Gastrocnemius medialis (tissue), 4 donors: ENCODE results near the gene ARL14EP. TPM values are rescaled to one million over a fixed set of nuclear protein-coding genes. Genes with fewer than 3 reads are reported as not detected.

Experiments
- ATAC-seq, 2 donors: fragments of 150-250 bp; one replicate each; pipeline ENCODE4 v1.9.1; 2016
- DNase-seq, 2 donors: peaks; one replicate each; pipeline ENCODE4 v3.0.0-alpha.2; 2019
- H3K27ac ChIP-seq, 4 donors: fragments of 200-600 bp; sonication (generic); 1 replicate in 1 of 4; 2 replicates in 3 of 4; pipeline ENCODE4 v1.5.1; 2016 to 2018; ENCODE audit warnings: mild to moderate bottlenecking in 2 of 4, moderate library complexity in 1 of 4
- H3K27me3 ChIP-seq, 3 donors: fragments of 200-600 bp; sonication (generic) in 2 of 3; 1 replicate in 1 of 3; 2 replicates in 2 of 3; pipeline versions ENCODE4 v1.5.1 to v1.6.0; 2016 to 2019; ENCODE audit warnings: mild to moderate bottlenecking in 1 of 3, moderate library complexity in 1 of 3
- H3K36me3 ChIP-seq, 2 donors: fragments of 200-600 bp; sonication (generic) in 1 of 2; one replicate each; pipeline ENCODE4 v1.5.1; 2017 to 2018
- H3K4me1 ChIP-seq, 2 donors: fragments of 200-600 bp; sonication (generic) in 1 of 2; one replicate each; pipeline ENCODE4 v1.5.1; 2016 to 2017; ENCODE audit warnings: mild to moderate bottlenecking in 2 of 2
- H3K4me3 ChIP-seq, 4 donors: fragments of 200-600 bp; sonication (generic) in 3 of 4; 1 replicate in 1 of 4; 2 replicates in 3 of 4; pipeline ENCODE4 v1.5.1; 2016 to 2019; ENCODE audit warnings: mild to moderate bottlenecking in 2 of 4
- H3K9me3 ChIP-seq, 3 donors: fragments of 200-600 bp; sonication (generic) in 2 of 3; 1 replicate in 1 of 3; 2 replicates in 2 of 3; pipeline ENCODE4 v1.5.1; 2016 to 2019
- CTCF ChIP-seq, 5 experiments: fragments of 450-650 bp in 3 of 5; fragments of 200-600 bp in 2 of 5; sonication (generic) in 2 of 5; IDR thresholded peaks in 4 of 5; conservative IDR thresholded peaks in 1 of 5; 1 replicate in 4 of 5; 2 replicates in 1 of 5; pipeline ENCODE4 v1.5.1; 2016 to 2019; ENCODE audit warnings: antibody characterized with exemption in 5 of 5, mild to moderate bottlenecking in 3 of 5, moderate library complexity in 3 of 5
- POLR2A ChIP-seq, 2 donors: fragments of 450-650 bp; IDR thresholded peaks; one replicate each; pipeline ENCODE4 v1.6.1; 2017; ENCODE audit warnings: antibody characterized with exemption in 2 of 2, mild to moderate bottlenecking in 2 of 2, moderate library complexity in 2 of 2
- in situ Hi-C, 4 donors: fragments of 200-750 bp; cut with MboI; loops; one replicate each; pipeline versions ENCODE4 v1.15.0 to v1.8.0; 2017; ENCODE audit warnings: low sequenced_read_pairs in 4 of 4
- intact Hi-C: fragments of 100-400 bp; cut with DNase I; formaldehyde crosslinking; loops from one replicate; pipeline ENCODE4 v1.15.1; 2023; ENCODE audit warnings: low total_unique reads
- total RNA-seq, 4 donors: library from RNA; depleted of rRNA; stranded (reverse); fragments of >200 nt; gene quantifications; one replicate each; pipeline versions ENCODE4 v1.1.0 to v1.2.3, GENCODE V29; 2016

The ARL14EP gene
- 10 to 100 TPM; 10.3 to 26.1 (median 14.1) TPM for total RNA-seq

GRCh38 chr11:30322826-30323710, at the start of gene ARL14EP:
TSS of gene ARL14EP (plus strand) at chr11:30323104. CDS start at chr11:30330949, 7,845 bp downstream.
- intact Hi-C loops = loop anchor here (5.0 kb wide), 1 partner anchor 259 kb away; no protein-coding TSS in a partner anchor
- peak; percentile 82 to 90 for DNase-seq
- H3K4me3 ChIP-seq = peak within 1 kb of the TSS; percentile 75 to 86 (median 80)

GRCh38 chr11:30277176-30277575, 45.7 kb upstream of the ARL14EP start:
- TF ChIP-seq POLR2A (IDR thresholded peaks at IDR 0.05) = no peak
- no peak for TF ChIP-seq CTCF (IDR thresholded peaks at IDR 0.05 in 4 of 5, conservative IDR thresholded peaks at IDR 0.05 in 1 of 5)
- Histone ChIP-seq H3K27me3 (no peaks in the 10 kb centered on the region), H3K9me3 (no peaks in the 10 kb centered on the region), H3K27ac (no peak overlapping the region), H3K36me3 (no peaks in the 10 kb centered on the region), H3K4me3 (no peak overlapping the region), H3K4me1 (no peaks in the 10 kb centered on the region)
- ATAC-seq = no peak
- DNase-seq = no peak
- in situ Hi-C loops = no loop called here
- intact Hi-C loops = no loop called here

More at GRCh38 chr11:30322826-30323710, at the start of gene ARL14EP:
- Histone ChIP-seq H3K36me3 (no peaks in the 10 kb centered on the region), H3K27me3 (no peaks in the 10 kb centered on the region), H3K9me3 (no peaks in the 10 kb centered on the region), H3K4me1 (peaks cover 28% of the 10 kb centered on the region in 2 donors), H3K27ac (peak within 1 kb of the TSS; percentile 88 to 91 (median 90))
- peak; percentile 79 to 82 for TF ChIP-seq POLR2A (IDR thresholded peaks at IDR 0.05)
- no peak for TF ChIP-seq CTCF (IDR thresholded peaks at IDR 0.05 in 4 of 5, conservative IDR thresholded peaks at IDR 0.05 in 1 of 5)
- peak; percentile 97 to 99 for ATAC-seq
- in situ Hi-C loops = no loop called here

GRCh38 chr11:30279796-30280195, 43.1 kb upstream of the ARL14EP start:
- Histone ChIP-seq H3K4me3 (no peak overlapping the region), H3K27me3 (no peaks in the 10 kb centered on the region), H3K27ac (no peak overlapping the region), H3K36me3 (no peaks in the 10 kb centered on the region), H3K4me1 (no peaks in the 10 kb centered on the region), H3K9me3 (no peaks in the 10 kb centered on the region)
- DNase-seq (no peak), ATAC-seq (no peak)
- TF ChIP-seq CTCF (IDR thresholded peaks at IDR 0.05 in 4 of 5, conservative IDR thresholded peaks at IDR 0.05 in 1 of 5) (no peak), POLR2A (IDR thresholded peaks at IDR 0.05) (no peak)
- intact Hi-C loops = no loop called here
- in situ Hi-C loops = no loop called here

- ATAC-seq (no peak), DNase-seq (no peak)
- Histone ChIP-seq H3K27me3 (no peaks in the 10 kb centered on the region), H3K4me1 (no peaks in the 10 kb centered on the region), H3K27ac (no peak overlapping the region), H3K36me3 (no peaks in the 10 kb centered on the region), H3K9me3 (no peaks in the 10 kb centered on the region), H3K4me3 (no peak overlapping the region)
- intact Hi-C loops = no loop called here
- in situ Hi-C loops = no loop called here
- TF ChIP-seq POLR2A (IDR thresholded peaks at IDR 0.05) = no peak
- TF ChIP-seq CTCF (IDR thresholded peaks at IDR 0.05 in 4 of 5, conservative IDR thresholded peaks at IDR 0.05 in 1 of 5) = no peak
These were observed 41.2 kb upstream of the ARL14EP start for GRCh38 chr11:30281476-30282288.
